Right ventricle myocardium superior (tissue), 1 donor: ENCODE data around the gene CALHM6. TPM values are rescaled to one million over a fixed set of nuclear protein-coding genes. Genes with fewer than 3 reads are reported as not detected.

Experiments used
- ATAC-seq: fragments of 200-7000 bp; cut with Tn5 transposase; one replicate; pipeline ENCODE4 v1.9.1; 2020; ENCODE audit warnings: mild to moderate bottlenecking; ENCODE audit not compliant: poor library complexity
- DNase-seq: peaks from one replicate; pipeline ENCODE4 v3.0.0-alpha.2; 2020
- intact Hi-C: fragments of 100-400 bp; cut with DNase I; formaldehyde crosslinking; loops from one replicate; pipeline ENCODE4 v1.11.2; 2022
- long read RNA-seq: library from polyadenylated mRNA; unstranded; transcript quantifications from one replicate; pipeline ENCODE4 v2.0.0, GENCODE V29; 2021
- total RNA-seq: library from RNA; stranded (reverse); fragmentation: NEBNext Ultra II Directional; extraction: Animal tissue kit (Norgen Biotek cat#: 25700); gene quantifications from one replicate; pipeline ENCODE4 v1.2.1, GENCODE V29; 2021
- donor health status: DM: no; HTN: yes; CAD: no; lungs with severe emphysema.

The CALHM6 gene
- 1.4 TPM for total RNA-seq
- long read RNA-seq, partial matches to known transcripts = 1 of 1 reads
- long read RNA-seq, other reads (novel, unspliced or antisense) = 0 of 1 reads

DNA sequence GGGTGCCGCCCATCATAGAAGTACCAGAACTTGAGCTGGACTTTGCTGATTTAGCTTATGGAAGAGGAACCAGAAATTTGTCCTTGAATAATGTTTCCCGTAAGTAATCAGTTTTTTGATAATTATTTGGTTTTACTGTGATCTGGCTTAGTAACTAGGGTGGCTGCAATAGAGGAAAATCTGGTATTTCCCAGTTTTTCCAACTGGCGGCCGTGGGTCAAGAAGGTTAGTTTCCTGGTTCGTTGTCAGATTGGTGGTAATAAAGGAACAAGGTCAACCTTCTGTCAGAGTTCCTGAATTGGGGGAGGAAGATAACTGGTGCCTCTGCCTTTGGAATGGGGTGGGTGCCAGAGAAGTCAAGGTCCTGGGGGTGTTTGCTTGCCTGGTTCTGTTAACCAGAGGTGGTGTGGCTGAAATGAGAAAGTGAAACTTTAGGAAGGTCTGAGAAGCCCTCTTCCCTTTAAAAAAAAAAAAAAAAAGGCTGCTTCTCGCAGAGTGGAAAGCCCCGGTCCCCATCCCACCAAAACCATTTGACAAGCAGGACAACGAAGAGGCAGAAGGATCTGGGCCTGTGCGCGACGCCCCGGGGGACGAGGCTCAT, at the start of gene CALHM6:
Gene CALHM6, plus strand, starts transcription at position 45 of the 601 bp plus-strand sequence. Its CDS starts 555 bp downstream, at position 600.
- intact Hi-C loops = no loop called here
- ATAC-seq = peak; percentile 13
- no peak for DNase-seq

DNA sequence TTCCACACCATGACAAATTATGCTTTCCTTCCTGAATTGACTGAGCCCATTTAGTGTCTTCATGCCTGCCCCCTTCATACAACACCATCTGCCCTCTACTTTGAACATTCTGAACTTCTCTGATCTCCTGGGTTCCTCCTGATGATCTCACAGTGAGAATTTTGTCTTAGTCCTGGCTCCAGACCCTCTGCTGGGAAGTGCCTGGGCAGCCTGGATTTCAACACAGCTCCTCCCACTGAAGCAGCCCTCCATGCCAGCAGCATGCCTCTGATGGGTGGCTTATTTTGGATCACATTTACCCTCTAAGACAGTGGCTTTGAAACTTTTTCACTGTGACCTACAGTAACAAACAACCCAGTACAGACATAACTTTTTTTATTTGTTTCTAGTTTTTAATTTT, 48.9 kb upstream of the CALHM6 start:
- peak; percentile 78 for ATAC-seq
- peak; percentile 47 for DNase-seq

DNA sequence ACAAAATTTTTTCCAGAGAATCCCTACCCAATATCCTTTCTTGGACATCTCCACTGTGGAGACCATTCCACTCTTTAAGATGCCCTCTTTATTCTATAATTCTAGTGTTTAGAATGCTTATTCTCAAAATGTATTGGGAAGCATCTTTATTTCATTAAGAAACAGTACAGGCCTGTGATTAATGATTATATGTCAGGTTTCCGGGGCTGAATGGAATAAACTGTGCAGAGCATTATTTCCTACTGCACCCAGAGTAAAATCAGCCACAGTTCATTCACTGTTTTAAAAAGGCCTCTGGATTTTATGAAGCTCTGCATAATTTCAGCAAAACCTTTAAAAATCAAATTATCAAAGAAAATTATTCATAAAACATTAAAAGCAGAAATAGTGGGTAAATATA, 47.8 kb upstream of the CALHM6 start:
- intact Hi-C loops = no loop called here
- ATAC-seq (no peak), DNase-seq (no peak)

More for the DNA sequence above, 48.9 kb upstream of the CALHM6 start:
- intact Hi-C loops = no loop called here

DNA sequence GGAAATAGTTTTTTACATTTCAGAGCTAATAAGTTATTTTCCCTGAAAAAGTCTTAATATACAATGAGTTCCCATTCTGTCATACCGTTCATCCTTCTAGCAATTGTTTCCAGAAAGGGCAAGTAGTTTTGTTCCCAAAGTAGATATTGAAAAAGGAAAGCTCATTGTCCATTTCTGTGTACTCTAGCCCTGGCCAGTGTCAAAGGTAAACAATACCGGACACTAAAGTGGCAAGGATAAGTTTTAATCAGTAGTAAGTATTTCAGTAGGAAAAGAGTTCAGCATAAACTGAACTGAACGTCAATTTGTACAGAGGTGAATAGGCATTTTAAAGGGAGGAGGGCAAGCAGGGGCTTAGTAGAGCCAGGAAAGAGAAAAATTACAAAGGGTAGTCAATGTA, 43.5 kb upstream of the CALHM6 start:
- intact Hi-C loops = no loop called here
- DNase-seq (no peak), ATAC-seq (no peak)

DNA sequence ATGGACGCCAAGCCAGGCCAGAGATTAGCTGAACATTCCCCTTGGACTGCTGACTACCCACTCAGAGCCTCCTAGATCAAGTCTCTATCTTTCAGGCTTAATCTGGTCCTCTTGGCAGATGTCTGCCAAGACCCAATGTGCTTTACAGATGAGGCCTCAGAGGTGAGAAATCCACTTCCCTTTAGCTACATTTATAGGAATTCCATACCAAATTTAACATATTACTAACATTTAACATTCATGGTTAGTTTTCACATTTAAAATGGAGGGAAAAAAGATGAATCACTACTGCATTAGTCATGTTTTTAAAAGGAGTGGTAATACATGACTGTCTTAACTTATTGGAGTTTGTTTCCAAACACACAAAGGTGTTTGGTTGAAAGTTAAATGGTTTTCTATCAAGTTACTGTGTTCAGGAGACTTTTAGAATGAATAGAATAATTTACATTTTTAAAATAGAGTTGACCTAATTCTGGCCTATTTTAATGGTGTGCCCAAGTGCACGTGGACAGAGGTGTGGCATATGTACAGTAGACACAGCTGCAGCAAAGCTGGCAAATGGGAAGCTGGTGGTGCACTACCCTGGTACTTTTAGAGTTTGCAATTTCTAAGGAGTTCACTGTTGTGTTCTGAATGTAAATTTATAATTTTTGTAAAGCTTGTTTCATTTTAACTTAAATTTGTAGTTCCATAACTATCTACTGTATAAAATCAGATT, 41.9 kb upstream of the CALHM6 start:
- DNase-seq (no peak), ATAC-seq (no peak)
- intact Hi-C loops = no loop called here

DNA sequence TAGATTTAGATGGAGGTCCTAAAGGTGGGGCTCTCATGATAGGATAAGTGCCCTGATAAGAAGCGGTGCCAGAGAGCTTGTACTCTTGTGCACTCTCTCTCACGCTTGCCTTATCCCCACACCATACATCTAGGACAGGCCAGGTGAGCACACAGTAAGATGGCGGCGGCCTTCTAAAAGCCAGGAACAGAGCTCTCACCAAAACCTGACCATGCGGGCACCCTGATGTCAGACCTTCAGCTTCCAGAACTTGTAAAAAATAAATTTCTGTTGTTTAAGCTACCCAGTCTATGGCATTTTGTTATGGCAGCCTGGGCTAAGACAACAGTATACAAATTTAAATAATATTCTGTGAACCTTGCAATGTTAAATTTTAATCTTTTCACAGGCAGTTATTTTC, 40.8 kb upstream of the CALHM6 start:
- ATAC-seq (no peak), DNase-seq (no peak)
- intact Hi-C loops = loop anchor here (10.0 kb wide), 1 partner anchor 116 kb away; no protein-coding TSS in a partner anchor

DNA sequence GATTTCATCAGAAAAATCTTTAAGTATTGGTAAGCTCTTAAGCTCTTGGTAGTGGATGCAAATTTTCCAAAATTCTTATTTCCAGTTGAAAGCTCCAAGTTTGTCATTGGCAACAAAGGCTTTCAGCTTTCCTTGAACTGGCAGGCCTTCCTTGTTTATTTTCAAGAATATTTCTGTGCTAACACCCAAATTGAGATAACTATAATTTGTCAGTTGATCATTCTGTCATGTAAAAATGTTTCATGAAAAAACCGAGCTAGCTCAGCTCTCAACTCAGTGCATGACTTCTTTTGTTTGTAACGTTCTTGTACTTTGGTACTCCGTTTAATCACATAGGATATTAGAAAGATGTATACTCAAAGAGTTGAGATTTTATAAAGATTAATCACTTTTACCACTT, 38.9 kb upstream of the CALHM6 start:
- ATAC-seq (no peak), DNase-seq (no peak)
- intact Hi-C loops = loop anchor here (10.0 kb wide), 1 partner anchor 117 kb away; no protein-coding TSS in a partner anchor

DNA sequence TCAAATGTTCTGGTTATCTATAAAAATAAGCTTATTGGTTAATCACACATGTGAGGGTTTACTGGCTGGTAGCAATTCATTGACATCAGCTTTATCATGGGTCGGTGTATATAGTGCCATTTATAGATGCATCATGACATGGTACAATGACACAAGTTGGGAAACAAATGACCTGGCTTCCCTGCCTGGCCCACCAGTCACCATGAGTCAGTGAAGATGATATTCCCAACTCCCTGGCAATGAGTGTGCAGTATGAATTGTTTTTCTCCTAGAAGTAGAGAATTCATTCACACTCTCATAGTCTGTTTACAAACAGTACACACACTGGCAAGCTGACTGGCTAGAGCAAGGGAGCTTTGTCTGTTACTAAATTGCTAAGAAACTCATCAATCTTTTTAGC, 37.2 kb upstream of the CALHM6 start:
- intact Hi-C loops = loop anchor here (10.0 kb wide), 1 partner anchor 119 kb away; no protein-coding TSS in a partner anchor
- ATAC-seq = no peak
- no peak for DNase-seq

DNA sequence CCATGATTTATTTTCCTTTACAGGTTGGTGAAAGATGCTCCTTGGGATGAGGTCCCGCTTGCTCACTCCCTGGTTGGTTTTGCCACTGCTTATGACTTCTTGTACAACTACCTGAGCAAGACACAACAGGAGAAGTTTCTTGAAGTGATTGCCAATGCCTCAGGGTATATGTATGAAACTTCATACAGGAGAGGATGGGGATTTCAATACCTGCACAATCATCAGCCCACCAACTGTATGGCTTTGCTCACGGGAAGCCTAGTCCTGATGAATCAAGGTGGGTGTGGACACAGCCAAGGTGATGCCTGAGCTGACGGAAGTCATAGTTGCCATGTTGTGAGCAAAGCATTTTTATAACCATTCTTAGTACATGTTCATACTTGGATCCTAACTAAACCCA, 34.6 kb upstream of the CALHM6 start:
- DNase-seq (no peak), ATAC-seq (no peak)

DNA sequence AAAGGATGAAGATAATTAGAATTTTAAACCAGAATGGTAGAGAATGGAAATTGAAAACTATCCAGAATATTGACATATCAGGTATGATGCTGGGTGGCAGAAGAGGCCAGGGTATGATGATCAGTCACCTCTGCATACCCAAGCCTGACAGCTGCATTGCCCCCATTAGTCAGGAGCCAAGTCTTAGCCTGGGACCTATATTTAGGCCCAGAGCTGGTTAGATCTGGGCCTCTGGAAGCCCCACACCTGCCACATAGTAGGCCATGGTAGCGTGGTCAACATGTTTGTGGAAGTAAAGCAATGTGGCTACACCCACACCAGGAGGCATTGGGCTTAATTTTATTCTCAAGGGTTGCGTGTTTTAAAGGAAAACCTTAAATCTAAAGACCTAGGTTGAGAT, 32.1 kb upstream of the CALHM6 start:
- intact Hi-C loops = loop anchor here (10.0 kb wide), 1 partner anchor 124 kb away; no protein-coding TSS in a partner anchor
- DNase-seq = no peak
- ATAC-seq = no peak

More for the DNA sequence above, 34.6 kb upstream of the CALHM6 start:
- intact Hi-C loops = loop anchor here (10.0 kb wide), 1 partner anchor 122 kb away; no protein-coding TSS in a partner anchor

DNA sequence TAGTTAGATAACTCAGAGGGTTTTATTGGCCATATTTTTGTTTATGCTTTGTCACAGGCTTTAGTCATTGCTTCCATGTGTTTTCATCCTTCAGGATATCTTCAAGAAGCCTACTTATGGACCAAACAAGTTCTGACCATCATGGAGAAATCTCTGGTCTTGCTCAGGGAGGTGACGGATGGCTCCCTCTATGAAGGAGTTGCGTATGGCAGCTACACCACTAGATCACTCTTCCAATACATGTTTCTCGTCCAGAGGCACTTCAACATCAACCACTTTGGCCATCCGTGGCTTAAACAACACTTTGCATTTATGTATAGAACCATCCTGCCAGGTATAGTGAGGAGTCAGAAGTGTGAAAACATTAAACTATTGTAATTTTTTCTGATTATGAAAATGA, 30.3 kb upstream of the CALHM6 start:
- ATAC-seq (no peak), DNase-seq (no peak)
- intact Hi-C loops = no loop called here

DNA sequence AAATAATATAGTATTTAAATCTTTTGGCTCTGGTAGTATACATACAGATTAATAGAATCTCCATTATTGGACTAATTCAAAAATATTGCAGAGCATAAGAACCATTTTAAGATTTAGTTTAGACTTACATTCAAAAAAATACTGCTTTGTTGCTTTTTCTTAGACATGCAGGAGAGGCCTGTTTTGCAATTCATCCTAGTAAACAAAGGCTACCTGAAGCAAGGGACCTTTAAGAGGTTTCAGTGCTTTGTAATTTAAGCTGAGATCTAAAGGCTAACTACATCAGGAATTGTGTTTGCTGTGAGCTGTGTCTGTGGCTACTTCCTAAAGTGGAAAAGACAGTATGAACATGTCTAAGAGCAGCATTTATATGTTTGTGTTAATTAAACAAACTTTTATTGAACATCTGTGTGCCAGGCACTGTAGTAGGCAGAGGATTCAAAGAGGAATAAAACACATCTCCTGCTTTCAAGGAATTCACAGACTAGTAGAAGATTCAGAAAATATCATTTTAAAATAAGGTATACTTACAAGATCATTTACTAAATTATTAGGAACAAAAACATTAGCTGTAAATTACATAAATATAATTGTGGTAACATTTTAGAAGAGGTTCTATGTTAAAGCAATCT, 29.1 kb upstream of the CALHM6 start:
- no peak for DNase-seq
- intact Hi-C loops = no loop called here
- no peak for ATAC-seq

DNA sequence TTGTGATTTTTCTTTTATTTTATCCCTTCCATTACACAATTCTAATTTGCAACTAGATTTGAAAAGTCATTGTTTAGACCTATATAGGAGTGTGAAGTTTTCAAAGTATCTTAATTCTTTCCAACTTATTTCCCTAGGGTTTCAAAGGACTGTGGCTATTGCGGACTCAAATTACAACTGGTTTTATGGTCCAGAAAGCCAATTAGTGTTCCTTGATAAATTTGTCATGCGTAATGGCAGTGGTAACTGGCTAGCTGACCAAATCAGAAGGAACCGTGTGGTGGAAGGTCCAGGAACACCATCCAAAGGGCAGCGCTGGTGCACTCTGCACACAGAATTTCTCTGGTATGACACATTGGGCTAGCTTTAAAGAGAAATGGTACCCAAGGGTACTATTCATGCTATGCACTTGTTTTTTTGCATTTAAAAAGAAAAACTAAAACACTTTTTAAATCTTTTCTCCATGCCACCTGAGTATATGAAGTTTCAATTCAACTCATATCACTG, 27.9 kb upstream of the CALHM6 start:
- intact Hi-C loops = no loop called here
- ATAC-seq (no peak), DNase-seq (no peak)

DNA sequence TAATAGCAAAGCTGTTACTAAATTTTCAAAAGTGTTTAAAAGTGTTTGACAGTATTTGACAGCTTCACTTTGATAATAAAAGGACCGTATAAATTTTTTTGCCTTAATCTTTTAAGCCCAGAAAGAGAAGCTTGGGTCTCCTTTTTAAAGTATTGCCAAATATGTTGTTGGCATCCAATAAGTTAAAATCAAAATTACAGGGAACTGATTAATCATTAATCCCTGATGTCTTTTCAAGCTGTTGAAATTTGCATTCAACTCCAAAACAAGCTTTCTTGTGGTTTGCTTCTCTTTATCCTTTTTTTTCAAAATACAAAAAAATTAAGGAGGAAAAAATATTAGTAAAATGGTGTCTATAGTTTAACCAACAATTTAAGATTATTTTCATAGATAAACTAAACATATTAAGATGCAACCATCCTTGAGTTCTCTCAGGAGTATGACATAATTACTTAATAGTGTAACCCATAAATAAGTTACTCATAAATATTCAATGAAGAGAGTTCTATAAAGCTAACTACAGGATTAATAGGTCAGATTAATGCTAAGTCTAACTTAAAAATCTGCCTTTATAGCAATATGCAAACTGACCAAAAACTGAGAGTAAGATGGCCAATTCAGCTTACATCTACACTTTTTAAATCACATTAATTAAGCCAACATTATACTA, 27.0 kb upstream of the CALHM6 start:
- ATAC-seq (no peak), DNase-seq (no peak)
- intact Hi-C loops = no loop called here

DNA sequence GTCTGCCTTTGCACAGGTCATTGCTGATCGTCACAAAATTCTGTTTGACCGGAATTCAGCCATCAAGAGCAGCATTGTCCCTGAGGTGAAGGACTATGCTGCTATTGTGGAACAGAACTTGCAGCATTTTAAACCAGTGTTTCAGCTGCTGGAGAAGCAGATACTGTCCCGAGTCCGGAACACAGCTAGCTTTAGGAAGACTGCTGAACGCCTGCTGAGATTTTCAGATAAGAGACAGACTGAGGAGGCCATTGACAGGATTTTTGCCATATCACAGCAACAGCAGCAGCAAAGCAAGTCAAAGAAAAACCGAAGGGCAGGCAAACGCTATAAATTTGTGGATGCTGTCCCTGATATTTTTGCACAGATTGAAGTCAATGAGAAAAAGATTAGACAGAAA, 24.6 kb upstream of the CALHM6 start:
- DNase-seq (no peak), ATAC-seq (no peak)
- intact Hi-C loops = no loop called here

DNA sequence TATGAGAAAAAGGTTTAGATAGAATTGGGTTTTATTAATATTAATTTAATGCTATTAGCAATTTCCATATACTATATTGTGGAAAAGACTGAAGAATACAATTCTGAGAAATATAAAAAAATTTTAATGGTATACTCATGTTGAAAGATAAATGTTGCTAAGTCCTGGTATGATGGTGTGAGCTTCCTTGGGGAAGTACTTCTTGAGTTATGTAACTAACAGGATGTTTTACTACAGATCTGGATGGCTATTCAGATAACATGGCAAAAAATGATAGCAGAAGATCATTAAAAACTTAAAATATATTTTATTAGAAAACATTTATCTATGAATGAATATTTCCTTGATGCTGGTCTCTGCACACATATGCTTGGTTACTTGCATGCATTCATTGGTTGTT, 23.5 kb upstream of the CALHM6 start:
- intact Hi-C loops = no loop called here
- ATAC-seq (no peak), DNase-seq (no peak)

DNA sequence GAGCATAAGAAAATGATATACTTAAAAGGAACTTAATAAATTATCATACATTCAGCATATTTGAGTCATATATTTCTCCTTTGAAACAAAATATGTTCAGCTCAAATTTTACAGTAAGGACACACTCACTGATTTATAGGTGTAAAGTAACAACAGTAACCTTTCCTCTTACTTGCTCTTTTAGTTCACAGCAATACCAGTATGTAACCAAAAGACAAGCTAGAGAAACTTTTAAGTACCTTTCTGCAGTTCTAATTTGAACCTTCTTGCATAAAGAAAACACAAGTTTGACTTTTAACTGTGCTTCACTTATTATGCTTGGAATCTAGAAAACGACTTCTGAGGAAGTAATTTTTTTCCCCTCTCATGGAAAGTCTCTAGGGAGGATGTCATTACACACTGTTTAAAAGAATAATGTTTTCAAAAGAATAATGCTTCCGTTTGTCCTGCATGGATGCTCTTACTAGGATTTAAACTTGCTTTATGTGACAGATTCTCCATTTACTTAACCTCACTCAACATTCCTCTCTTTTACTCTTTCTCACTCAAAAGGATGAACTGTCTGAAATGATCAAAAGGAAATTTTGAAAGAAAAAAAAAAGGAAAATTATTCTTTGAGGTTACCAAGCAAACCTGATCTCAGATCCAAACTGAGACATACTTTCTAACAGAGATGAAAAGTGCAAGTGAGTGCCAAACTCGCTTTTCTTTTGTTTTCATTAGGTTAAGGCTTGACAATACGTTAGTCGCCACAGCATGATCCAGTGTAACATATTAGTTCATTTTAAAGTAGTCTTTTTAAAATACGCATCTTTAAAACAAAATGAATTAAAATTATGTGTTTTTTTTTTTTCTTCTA, 22.4 kb upstream of the CALHM6 start:
- ATAC-seq (no peak), DNase-seq (no peak)
- intact Hi-C loops = no loop called here

DNA sequence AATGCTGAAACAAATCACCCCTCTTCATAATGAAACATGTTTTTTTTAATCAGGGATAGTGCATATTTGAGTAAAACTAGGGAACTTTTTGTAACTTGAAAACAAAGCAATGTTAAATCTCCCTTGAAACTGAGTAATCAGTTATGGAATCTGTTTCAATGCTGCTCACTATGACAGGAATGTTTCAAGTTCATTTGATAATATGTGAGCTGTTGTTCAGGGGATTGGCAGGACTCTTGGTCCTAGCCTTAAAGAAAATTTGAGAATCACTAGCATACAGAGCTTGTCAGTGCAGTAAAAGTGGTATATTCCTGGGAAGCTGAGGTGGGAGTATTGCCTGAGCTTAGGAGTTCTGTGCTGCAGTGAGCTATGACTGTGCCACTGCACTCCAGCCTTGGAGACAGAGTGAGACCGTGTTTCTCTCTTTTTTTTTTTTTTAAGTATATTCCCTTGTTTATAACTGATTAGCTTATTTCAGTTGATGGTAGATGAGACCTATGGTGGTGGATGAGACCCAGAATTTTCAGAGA, 21.6 kb upstream of the CALHM6 start:
- DNase-seq (no peak), ATAC-seq (no peak)
- intact Hi-C loops = loop anchor here (10.0 kb wide), 1 partner anchor 145 kb away; no protein-coding TSS in a partner anchor
